HepG2 (cell line): ENCODE results near the gene NRL. TPM values are rescaled to one million over a fixed set of nuclear protein-coding genes. Genes with fewer than 3 reads are reported as not detected.

Experiments
- ATAC-seq: fragments of 200-7000 bp; cut with Tn5 transposase; 3 replicates; pipeline ENCODE4 v1.9.1; 2020; ENCODE audit warnings: mild to moderate bottlenecking, moderate library complexity
- BruUV-seq: library from RNA; stranded (reverse); fragments of 400-500 nt; replicated peaks from 2 replicates; lab custom pipeline; 2021; lab: Mats Ljungman, UMichigan
- CTCF ChIA-PET: fragments of 300-600 bp; formaldehyde crosslinking; extraction: SDS; loops from one replicate; lab custom pipeline; 2021; ENCODE audit warnings: low total read pairs, inconsistent platforms, low intra/inter-chr PET ratio; lab: Yijun Ruan, JAX
- POLR2A ChIA-PET: fragments of 350-600 bp; sonication (Branson Sonifier 250); formaldehyde crosslinking; loops from one replicate; lab custom pipeline; 2020; ENCODE audit warnings: antibody characterized with exemption, inconsistent platforms; lab: Yijun Ruan, JAX
- DNase-seq: peaks from one replicate; pipeline ENCODE4 v3.0.0-alpha.2; 2015; ENCODE audit warnings: low spot score
- FAIRE-seq: peaks from 3 replicates; lab custom pipeline; 2011; peaks lifted over from hg19 to GRCh38; lab: Jason Lieb, UNC
- H2AFZ ChIP-seq: one replicate; pipeline ENCODE4 v1.6.1; 2011; ENCODE audit warnings: low read length, inconsistent platforms
- H3K27ac ChIP-seq: fragments of 300-600 bp; 3 replicates; pipeline ENCODE4 v1.8.0; 2011; ENCODE audit warnings: mixed run types, mild to moderate bottlenecking, mixed read lengths, low read length, inconsistent platforms; ENCODE audit not compliant: insufficient read depth; ENCODE audit errors: extremely low read length
- H3K27me3 ChIP-seq, 2 experiments: fragments of 200-600 bp in 1 of 2; 2 replicates in 1 of 2; 3 replicates in 1 of 2; pipeline versions ENCODE4 v1.6.0 to v1.8.0; 2011; ENCODE audit warnings: low read length in 2 of 2, mild to moderate bottlenecking in 2 of 2, moderate library complexity in 2 of 2, inconsistent platforms in 1 of 2; ENCODE audit not compliant: insufficient read depth in 2 of 2, control insufficient read depth in 1 of 2
- H3K36me3 ChIP-seq, 2 experiments: fragments of 200-600 bp in 1 of 2; replicated peaks in 1 of 2; 2 replicates in 1 of 2; 3 replicates in 1 of 2; pipeline versions ENCODE4 v1.5.1 to v1.8.0; 2011; ENCODE audit warnings: low read length in 2 of 2, inconsistent platforms in 1 of 2; ENCODE audit not compliant: insufficient read depth in 2 of 2, control insufficient read depth in 1 of 2
- H3K4me1 ChIP-seq: 2 replicates; pipeline ENCODE4 v1.5.1; 2012; ENCODE audit warnings: low read length, inconsistent platforms; ENCODE audit not compliant: insufficient read depth
- H3K4me2 ChIP-seq: 2 replicates; pipeline ENCODE4 v1.6.0; 2011; ENCODE audit warnings: low read depth, low read length, inconsistent platforms
- H3K4me3 ChIP-seq, 3 experiments: fragments of 200-600 bp in 1 of 3; sonication (generic), shearing (Covaris generic) in 1 of 3; replicated peaks in 1 of 3; 2 replicates each; pipeline ENCODE4 v1.5.1; 2011 to 2016; ENCODE audit warnings: low read length in 3 of 3, inconsistent platforms in 2 of 3, low read depth in 2 of 3, mild to moderate bottlenecking in 2 of 3, control low read depth in 1 of 3, mixed read lengths in 1 of 3; ENCODE audit not compliant: insufficient read depth in 1 of 3
- H3K79me2 ChIP-seq: one replicate; pipeline ENCODE4 v1.6.1; 2011; ENCODE audit warnings: low read length, inconsistent platforms; ENCODE audit not compliant: insufficient read depth
- H3K9ac ChIP-seq: 2 replicates; pipeline ENCODE4 v1.6.0; 2011; ENCODE audit warnings: mild to moderate bottlenecking, low read depth, low read length, inconsistent platforms; ENCODE audit not compliant: insufficient read depth
- H3K9me3 ChIP-seq: 2 replicates; pipeline ENCODE4 v1.5.1; 2012; ENCODE audit warnings: mild to moderate bottlenecking, low read length
- H4K20me1 ChIP-seq: 2 replicates; pipeline ENCODE4 v1.6.0; 2011; ENCODE audit warnings: inconsistent platforms, mild to moderate bottlenecking, low read length, moderate library complexity; ENCODE audit not compliant: insufficient read depth
- EP300 ChIP-seq, 3 experiments: sonication (generic) in 1 of 3; formaldehyde crosslinking in 1 of 3; IDR thresholded peaks; 2 replicates each; pipeline versions ENCODE4 v1.5.1 to v1.6.1; 2011 to 2020; ENCODE audit warnings: low read depth in 2 of 3, low read length in 2 of 3, borderline replicate concordance in 1 of 3, improper control_type of control experiment in 1 of 3, mild to moderate bottlenecking in 1 of 3, missing genetic modification reagents in 1 of 3, moderate library complexity in 1 of 3
- GPN1 ChIP-seq: sonication (generic); formaldehyde crosslinking; IDR thresholded peaks from 2 replicates; pipeline ENCODE4 v1.5.1; 2020; ENCODE audit warnings: missing genetic modification reagents, borderline replicate concordance
- HOXA3 ChIP-seq: sonication (generic); formaldehyde crosslinking; IDR thresholded peaks from 2 replicates; pipeline ENCODE4 v1.5.0; 2020; ENCODE audit warnings: missing genetic modification reagents
- UBTF ChIP-seq: sonication (generic); formaldehyde crosslinking; IDR thresholded peaks from 2 replicates; pipeline ENCODE4 v1.4.0; 2020; ENCODE audit warnings: mild to moderate bottlenecking, missing genetic modification reagents
- ZBTB46 ChIP-seq: sonication (generic); formaldehyde crosslinking; IDR thresholded peaks from 2 replicates; pipeline ENCODE4 v1.4.0; 2020; ENCODE audit warnings: mild to moderate bottlenecking, missing genetic modification reagents, borderline replicate concordance
- ZNF510 ChIP-seq: sonication (generic); formaldehyde crosslinking; IDR thresholded peaks from 2 replicates; pipeline ENCODE4 v1.4.0; 2020; ENCODE audit warnings: low read depth, mild to moderate bottlenecking, missing genetic modification reagents
- ZNF543 ChIP-seq: sonication (generic); formaldehyde crosslinking; IDR thresholded peaks from 2 replicates; pipeline ENCODE4 v1.4.0; 2020; ENCODE audit warnings: mild to moderate bottlenecking, missing genetic modification reagents
- WGBS: methylation state at CpG from one replicate; pipeline ENCODE4 v1.1.6; 2017; ENCODE audit warnings: low lambda C conversion rate; 5-methylcytosine and 5-hydroxymethylcytosine counted together
- in situ Hi-C: cut with HindIII; loops from 2 replicates; pipeline ENCODE4 v1.10.0; 2017; ENCODE audit warnings: low pct_unique_long_range_greater_than_20kb; ENCODE audit not compliant: extremely low pct_ligation_motif_present
- intact Hi-C: fragments of 100-400 bp; cut with micrococcal nuclease; formaldehyde crosslinking; loops from one replicate; pipeline ENCODE4 v1.10.0; 2022; ENCODE audit not compliant: unreplicated experiment
- polyA plus RNA-seq, 8 experiments: library from polyadenylated mRNA; depleted of rRNA in 3 of 8; stranded (reverse) in 7 of 8; unstranded in 1 of 8; fragments of >200 nt; fragmentation: Illumina TruSeq in 4 of 8; extraction: Trizol in 4 of 8; gene quantifications; 2 replicates each; pipeline versions ENCODE4 v1.2.1 to v1.2.3, GENCODE V29; 2011 to 2016; ENCODE audit warnings: low read depth in 4 of 8, missing spikeins in 1 of 8, mixed read lengths in 1 of 8; ENCODE audit not compliant: insufficient read depth in 1 of 8
- total RNA-seq, 5 experiments: library from RNA; depleted of rRNA; stranded (reverse); fragments of >200 nt; fragmentation: Illumina TruSeq; extraction: Trizol; gene quantifications; 2 replicates each; pipeline ENCODE4 v1.2.3, GENCODE V29; 2016; ENCODE audit warnings: low read depth in 1 of 5
- TF ChIP-seq, protein P1 (sequence below): sonication (generic); formaldehyde crosslinking; IDR thresholded peaks from 2 replicates; pipeline ENCODE4 v1.9.0; 2021; ENCODE audit warnings: missing genetic modification reagents, borderline replicate concordance
- TF ChIP-seq, protein P2 (sequence below): sonication (generic); formaldehyde crosslinking; IDR thresholded peaks from 2 replicates; pipeline ENCODE4 v1.9.0; 2021; ENCODE audit warnings: missing genetic modification reagents, borderline replicate concordance
- TF ChIP-seq, protein P3 (sequence below): sonication (generic); formaldehyde crosslinking; IDR thresholded peaks from 2 replicates; pipeline ENCODE4 v1.4.0; 2020; ENCODE audit warnings: missing genetic modification reagents, borderline replicate concordance

The NRL gene
- total and polyA plus RNA-seq, 2 of the 13 experiments (the other 11 are each of a cell fraction or from before 2014, with no cell fraction given): 2.5 to 4.7 TPM

- Histone ChIP-seq H2AFZ (no peak overlapping the region), H3K4me2 (no peak overlapping the region), H3K4me3 (no peak overlapping the region), H3K9me3 (no peaks in the 10 kb centered on the region), H3K27me3 (peaks cover 16 to 59% of the 10 kb centered on the region in 2 experiments; a peak in 4 of 5 replicates), H3K79me2 (no peaks in the 10 kb centered on the region), H3K27ac (no peak overlapping the region), H3K36me3 (no peaks in the 10 kb centered on the region), H4K20me1 (no peaks in the 10 kb centered on the region), H3K4me1 (peaks cover 49% of the 10 kb centered on the region), H3K9ac (no peak overlapping the region)
- no peak for DNase-seq
- BruUV-seq: no TSS peak
- CTCF ChIA-PET: no interaction called here
- 54% methylated on average over 10 of the region's 10 CpGs for WGBS
- ATAC-seq: no peak
- in situ Hi-C loops (no loop called here), intact Hi-C loops (no loop called here)
- no peak for FAIRE-seq
- POLR2A ChIA-PET: interaction anchor here (0.8 to 8.3 kb wide), 6 partner anchors 8 to 44 kb away, joined by 3 to 68 read pairs (median 3); partner anchors contain the start of genes DCAF11, NRL and PCK2
- no peak for TF ChIP-seq UBTF (CRISPR knock-in tag)
- no peak for TF ChIP-seq EP300 (IDR thresholded peaks at IDR 0.05; ENCODE audit: low read depth in 2 of 2, low read length in 2 of 2)
- TF ChIP-seq EP300 (CRISPR knock-in tag; IDR thresholded peaks at IDR 0.05; ENCODE audit: borderline replicate concordance): no peak
- no peak for TF ChIP-seq ZNF543 (CRISPR knock-in tag)
- TF ChIP-seq, protein P1, sequence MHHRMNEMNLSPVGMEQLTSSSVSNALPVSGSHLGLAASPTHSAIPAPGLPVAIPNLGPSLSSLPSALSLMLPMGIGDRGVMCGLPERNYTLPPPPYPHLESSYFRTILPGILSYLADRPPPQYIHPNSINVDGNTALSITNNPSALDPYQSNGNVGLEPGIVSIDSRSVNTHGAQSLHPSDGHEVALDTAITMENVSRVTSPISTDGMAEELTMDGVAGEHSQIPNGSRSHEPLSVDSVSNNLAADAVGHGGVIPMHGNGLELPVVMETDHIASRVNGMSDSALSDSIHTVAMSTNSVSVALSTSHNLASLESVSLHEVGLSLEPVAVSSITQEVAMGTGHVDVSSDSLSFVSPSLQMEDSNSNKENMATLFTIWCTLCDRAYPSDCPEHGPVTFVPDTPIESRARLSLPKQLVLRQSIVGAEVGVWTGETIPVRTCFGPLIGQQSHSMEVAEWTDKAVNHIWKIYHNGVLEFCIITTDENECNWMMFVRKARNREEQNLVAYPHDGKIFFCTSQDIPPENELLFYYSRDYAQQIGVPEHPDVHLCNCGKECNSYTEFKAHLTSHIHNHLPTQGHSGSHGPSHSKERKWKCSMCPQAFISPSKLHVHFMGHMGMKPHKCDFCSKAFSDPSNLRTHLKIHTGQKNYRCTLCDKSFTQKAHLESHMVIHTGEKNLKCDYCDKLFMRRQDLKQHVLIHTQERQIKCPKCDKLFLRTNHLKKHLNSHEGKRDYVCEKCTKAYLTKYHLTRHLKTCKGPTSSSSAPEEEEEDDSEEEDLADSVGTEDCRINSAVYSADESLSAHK (CRISPR knock-in tag): no peak
- no peak for TF ChIP-seq GPN1 (CRISPR knock-in tag)
- no peak for TF ChIP-seq HOXA3 (CRISPR knock-in tag)
- TF ChIP-seq, protein P2, sequence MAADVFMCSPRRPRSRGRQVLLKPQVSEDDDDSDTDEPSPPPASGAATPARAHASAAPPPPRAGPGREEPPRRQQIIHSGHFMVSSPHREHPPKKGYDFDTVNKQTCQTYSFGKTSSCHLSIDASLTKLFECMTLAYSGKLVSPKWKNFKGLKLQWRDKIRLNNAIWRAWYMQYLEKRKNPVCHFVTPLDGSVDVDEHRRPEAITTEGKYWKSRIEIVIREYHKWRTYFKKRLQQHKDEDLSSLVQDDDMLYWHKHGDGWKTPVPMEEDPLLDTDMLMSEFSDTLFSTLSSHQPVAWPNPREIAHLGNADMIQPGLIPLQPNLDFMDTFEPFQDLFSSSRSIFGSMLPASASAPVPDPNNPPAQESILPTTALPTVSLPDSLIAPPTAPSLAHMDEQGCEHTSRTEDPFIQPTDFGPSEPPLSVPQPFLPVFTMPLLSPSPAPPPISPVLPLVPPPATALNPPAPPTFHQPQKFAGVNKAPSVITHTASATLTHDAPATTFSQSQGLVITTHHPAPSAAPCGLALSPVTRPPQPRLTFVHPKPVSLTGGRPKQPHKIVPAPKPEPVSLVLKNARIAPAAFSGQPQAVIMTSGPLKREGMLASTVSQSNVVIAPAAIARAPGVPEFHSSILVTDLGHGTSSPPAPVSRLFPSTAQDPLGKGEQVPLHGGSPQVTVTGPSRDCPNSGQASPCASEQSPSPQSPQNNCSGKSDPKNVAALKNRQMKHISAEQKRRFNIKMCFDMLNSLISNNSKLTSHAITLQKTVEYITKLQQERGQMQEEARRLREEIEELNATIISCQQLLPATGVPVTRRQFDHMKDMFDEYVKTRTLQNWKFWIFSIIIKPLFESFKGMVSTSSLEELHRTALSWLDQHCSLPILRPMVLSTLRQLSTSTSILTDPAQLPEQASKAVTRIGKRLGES (CRISPR knock-in tag): no peak
- no peak for TF ChIP-seq ZBTB46 (CRISPR knock-in tag)
- TF ChIP-seq ZNF510 (CRISPR knock-in tag): no peak
- TF ChIP-seq, protein P3, sequence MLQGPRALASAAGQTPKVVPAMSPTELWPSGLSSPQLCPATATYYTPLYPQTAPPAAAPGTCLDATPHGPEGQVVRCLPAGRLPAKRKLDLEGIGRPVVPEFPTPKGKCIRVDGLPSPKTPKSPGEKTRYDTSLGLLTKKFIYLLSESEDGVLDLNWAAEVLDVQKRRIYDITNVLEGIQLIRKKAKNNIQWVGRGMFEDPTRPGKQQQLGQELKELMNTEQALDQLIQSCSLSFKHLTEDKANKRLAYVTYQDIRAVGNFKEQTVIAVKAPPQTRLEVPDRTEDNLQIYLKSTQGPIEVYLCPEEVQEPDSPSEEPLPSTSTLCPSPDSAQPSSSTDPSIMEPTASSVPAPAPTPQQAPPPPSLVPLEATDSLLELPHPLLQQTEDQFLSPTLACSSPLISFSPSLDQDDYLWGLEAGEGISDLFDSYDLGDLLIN: no peak
These were observed 44.2 kb downstream of the NRL start for GRCh38 chr14:24070285-24071143.
